DMS79 treated with DMSO at 0.1 percent for 48 hours (cell line): ENCODE measurements around the gene OR4A15.

ENCODE experiments used
- DNase-seq: peaks from one replicate; lab custom pipeline; 2025; lab: John Stamatoyannopoulos, UW

OR4A15 gene

GRCh38 chr11:55367674-55368073, at the start of gene OR4A15:
Gene OR4A15 (plus strand): TSS chr11:55367974. CDS start chr11:55367974, 0 bp downstream.
- no peak for DNase-seq

- no peak for DNase-seq
Observed at GRCh38 chr11:55324500-55324899, 43.3 kb upstream of the OR4A15 start.

- DNase-seq: no peak
Observed at GRCh38 chr11:55342901-55343300, 24.9 kb upstream of the OR4A15 start, which contains the start of gene OR4A16. Gene OR4A16 (plus strand): TSS chr11:55343201. CDS start chr11:55343201, 0 bp downstream.

GRCh38 chr11:55345306-55345705, 22.5 kb upstream of the OR4A15 start:
- no peak for DNase-seq

GRCh38 chr11:55349032-55349431, 18.7 kb upstream of the OR4A15 start:
- DNase-seq: no peak

- no peak for DNase-seq
Observed at GRCh38 chr11:55357560-55358184, 10.1 kb upstream of the OR4A15 start.

GRCh38 chr11:55401011-55401410, 33.2 kb downstream of the OR4A15 start:
- DNase-seq: no peak
